ENCODE results near the gene OR5H6. TPM values are rescaled to one million over a fixed set of nuclear protein-coding genes. Genes with fewer than 3 reads are reported as not detected.

The OR5H6 gene
- total RNA-seq, 2 donors from 2014 or later, result not detected

DNA sequence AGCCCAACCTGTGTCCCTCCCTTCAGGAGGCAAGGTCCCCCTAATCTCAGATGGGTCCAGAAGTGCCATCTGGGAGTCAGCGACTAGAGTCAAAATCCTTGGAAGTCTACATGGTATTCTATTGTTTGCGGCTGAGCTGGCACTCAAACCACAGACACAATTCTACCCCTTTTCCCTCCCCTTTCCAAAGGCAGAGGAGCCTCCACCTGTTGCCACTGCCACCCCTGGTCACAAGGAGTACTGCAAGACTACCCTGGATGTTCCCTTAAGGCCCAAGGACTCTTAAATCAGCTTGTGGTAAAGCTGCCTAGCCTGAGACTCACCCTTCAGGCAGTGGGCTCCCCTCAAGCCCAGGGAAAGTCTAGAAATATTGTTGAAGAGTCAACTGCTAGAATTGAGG, 4.3 kb upstream of the OR5H6 start:
- DNase-seq, result peak; percentile 77

DNA sequence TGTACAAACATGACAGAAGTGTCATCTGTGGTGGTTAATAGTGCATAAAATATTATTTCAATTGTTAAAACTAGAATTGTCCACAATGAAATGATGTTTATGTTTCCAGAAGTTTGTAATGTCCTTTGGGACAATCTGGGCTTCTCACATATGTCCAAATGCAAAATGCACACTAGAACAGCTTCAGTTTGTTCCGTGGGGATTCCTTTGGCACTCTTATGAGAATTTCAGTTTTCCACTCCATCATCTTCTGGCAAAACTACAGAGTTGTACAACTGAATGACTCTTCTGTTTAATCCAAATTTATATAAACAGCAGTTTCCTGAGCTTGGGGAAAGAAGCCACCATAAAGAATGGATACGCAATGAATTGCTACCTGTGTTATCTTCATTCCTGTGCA, 2.0 kb upstream of the OR5H6 start:
- Mint-ChIP-seq H3K36me3 (ENCODE audit: low read depth) (no peaks in the 10 kb centered on the region), H3K27ac (no peak overlapping the region), H3K27me3 (ENCODE audit: insufficient read depth) (no peaks in the 10 kb centered on the region), H3K9me3 (no peaks in the 10 kb centered on the region), H3K4me3 (no peak overlapping the region), H3K4me1 (no peaks in the 10 kb centered on the region)
- WGBS, 2 experiments (ENCODE audit: insufficient coverage in 1 of 2, insufficient read length in 1 of 2), result 86 to 100% methylated on average over 1 to 2 of the region's 2 CpGs
- H3K4me1 ChIP-seq (ENCODE audit: control insufficient read depth, insufficient read depth, low read length), result no peaks in the 10 kb centered on the region
- H3K9ac ChIP-seq (ENCODE audit: extremely low read depth, low read length, poor library complexity, severe bottlenecking), result no peak overlapping the region
- no peak for DNase-seq
- no peaks in the 10 kb centered on the region for H3K36me3 ChIP-seq (ENCODE audit: control insufficient read depth, insufficient read depth, low read length)
- TF ChIP-seq, protein P1, sequence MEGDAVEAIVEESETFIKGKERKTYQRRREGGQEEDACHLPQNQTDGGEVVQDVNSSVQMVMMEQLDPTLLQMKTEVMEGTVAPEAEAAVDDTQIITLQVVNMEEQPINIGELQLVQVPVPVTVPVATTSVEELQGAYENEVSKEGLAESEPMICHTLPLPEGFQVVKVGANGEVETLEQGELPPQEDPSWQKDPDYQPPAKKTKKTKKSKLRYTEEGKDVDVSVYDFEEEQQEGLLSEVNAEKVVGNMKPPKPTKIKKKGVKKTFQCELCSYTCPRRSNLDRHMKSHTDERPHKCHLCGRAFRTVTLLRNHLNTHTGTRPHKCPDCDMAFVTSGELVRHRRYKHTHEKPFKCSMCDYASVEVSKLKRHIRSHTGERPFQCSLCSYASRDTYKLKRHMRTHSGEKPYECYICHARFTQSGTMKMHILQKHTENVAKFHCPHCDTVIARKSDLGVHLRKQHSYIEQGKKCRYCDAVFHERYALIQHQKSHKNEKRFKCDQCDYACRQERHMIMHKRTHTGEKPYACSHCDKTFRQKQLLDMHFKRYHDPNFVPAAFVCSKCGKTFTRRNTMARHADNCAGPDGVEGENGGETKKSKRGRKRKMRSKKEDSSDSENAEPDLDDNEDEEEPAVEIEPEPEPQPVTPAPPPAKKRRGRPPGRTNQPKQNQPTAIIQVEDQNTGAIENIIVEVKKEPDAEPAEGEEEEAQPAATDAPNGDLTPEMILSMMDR (conservative IDR thresholded peaks at IDR 0.05), result no peak
- no peak overlapping the region for H3K27ac ChIP-seq (ENCODE audit: low read depth, low read length)
- H3K9me3 ChIP-seq (ENCODE audit: control insufficient read depth, low read length), result no peaks in the 10 kb centered on the region
- no peak overlapping the region for H3K4me3 ChIP-seq (ENCODE audit: low read length)
- H3K27me3 ChIP-seq (ENCODE audit: control insufficient read depth, insufficient read depth, low read length, poor library complexity, severe bottlenecking), result no peaks in the 10 kb centered on the region

More for the DNA sequence above, 4.3 kb upstream of the OR5H6 start:
- Histone ChIP-seq H3K27me3 (ENCODE audit: control insufficient read depth, insufficient read depth, low read length, poor library complexity, severe bottlenecking) (no peaks in the 10 kb centered on the region), H3K9ac (ENCODE audit: extremely low read depth, low read length, poor library complexity, severe bottlenecking) (no peak overlapping the region), H3K9me3 (ENCODE audit: control insufficient read depth, low read length) (no peaks in the 10 kb centered on the region), H3K27ac (ENCODE audit: low read depth, low read length) (no peak overlapping the region), H3K4me1 (ENCODE audit: control insufficient read depth, insufficient read depth, low read length) (no peaks in the 10 kb centered on the region), H3K36me3 (ENCODE audit: control insufficient read depth, insufficient read depth, low read length) (no peaks in the 10 kb centered on the region), H3K4me3 (ENCODE audit: low read length) (no peak overlapping the region)
- WGBS, 2 experiments (ENCODE audit: insufficient coverage in 1 of 2, insufficient read length in 1 of 2), result 67 to 80% methylated on average over 1 to 2 of the region's 2 CpGs
- TF ChIP-seq, protein P1 (conservative IDR thresholded peaks at IDR 0.05), result peak; percentile 67
- Mint-ChIP-seq H3K9me3 (peaks cover 2% of the 10 kb centered on the region), H3K27ac (no peak overlapping the region), H3K4me1 (no peaks in the 10 kb centered on the region), H3K4me3 (no peak overlapping the region), H3K36me3 (ENCODE audit: low read depth) (no peaks in the 10 kb centered on the region), H3K27me3 (ENCODE audit: insufficient read depth) (no peaks in the 10 kb centered on the region)

DNA sequence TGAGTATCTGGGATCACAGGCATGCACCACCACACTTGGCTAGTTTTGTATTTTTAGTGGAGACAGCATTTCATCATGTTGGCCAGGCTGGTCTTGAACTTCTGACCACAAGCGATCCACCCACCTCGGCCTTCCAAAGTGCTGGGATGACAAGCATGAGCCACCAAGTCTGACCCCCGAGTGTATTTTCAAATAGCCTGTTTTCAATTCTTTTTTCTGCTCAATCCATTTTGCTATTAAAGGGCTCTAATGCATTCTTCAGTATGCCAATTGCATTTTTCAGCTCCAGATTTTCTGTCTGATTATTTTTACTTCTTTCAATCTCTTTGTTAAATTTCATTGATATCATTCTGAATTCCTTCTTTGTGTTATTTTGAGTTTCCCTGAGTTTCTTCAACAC, 5.8 kb downstream of the OR5H6 start:
- Mint-ChIP-seq H3K4me3 (no peak overlapping the region), H3K4me1 (no peaks in the 10 kb centered on the region), H3K9me3 (peaks cover 18% of the 10 kb centered on the region), H3K27me3 (ENCODE audit: insufficient read depth) (no peaks in the 10 kb centered on the region), H3K27ac (no peak overlapping the region), H3K36me3 (ENCODE audit: low read depth) (no peaks in the 10 kb centered on the region)
- no peak overlapping the region for H3K9ac ChIP-seq (ENCODE audit: extremely low read depth, low read length, poor library complexity, severe bottlenecking)
- 78 to 89% methylated on average over 3 of the region's 3 CpGs for WGBS, 2 experiments (ENCODE audit: insufficient coverage in 1 of 2, insufficient read length in 1 of 2)
- no peak overlapping the region for H3K4me3 ChIP-seq (ENCODE audit: low read length)
- H3K27me3 ChIP-seq (ENCODE audit: control insufficient read depth, insufficient read depth, low read length, poor library complexity, severe bottlenecking), result no peaks in the 10 kb centered on the region
- peaks cover 9% of the 10 kb centered on the region for H3K9me3 ChIP-seq (ENCODE audit: control insufficient read depth, low read length)
- no peak overlapping the region for H3K27ac ChIP-seq (ENCODE audit: low read depth, low read length)
- DNase-seq, result no peak
- H3K36me3 ChIP-seq (ENCODE audit: control insufficient read depth, insufficient read depth, low read length), result no peaks in the 10 kb centered on the region
- TF ChIP-seq, protein P1 (conservative IDR thresholded peaks at IDR 0.05), result no peak
- H3K4me1 ChIP-seq (ENCODE audit: control insufficient read depth, insufficient read depth, low read length), result no peaks in the 10 kb centered on the region
